Sigmoid colon (tissue), 4 donors: ENCODE measurements around the gene PAX1.

Experiments used
- EP300 ChIP-seq, 4 donors: sonication (generic); formaldehyde crosslinking; IDR thresholded peaks; one replicate each; pipeline ENCODE4 v1.6.1; 2017; ENCODE audit warnings: antibody characterized with exemption in 4 of 4
- POLR2A ChIP-seq, 2 donors: fragments of 450-650 bp; IDR thresholded peaks; one replicate each; pipeline ENCODE4 v1.6.1; 2016; ENCODE audit warnings: antibody characterized with exemption in 2 of 2, mild to moderate bottlenecking in 2 of 2, moderate library complexity in 2 of 2
- POLR2AphosphoS5 ChIP-seq, 4 donors: sonication (generic); formaldehyde crosslinking; IDR thresholded peaks; one replicate each; pipeline ENCODE4 v1.6.1; 2017; ENCODE audit warnings: antibody characterized with exemption in 4 of 4
- TF ChIP-seq, protein P1 (sequence below), 4 experiments: fragments of 450-650 bp in 3 of 4; fragments of 200-600 bp in 1 of 4; IDR thresholded peaks; one replicate each; pipeline ENCODE4 v1.5.1; 2016 to 2019; ENCODE audit warnings: antibody characterized with exemption in 4 of 4, mild to moderate bottlenecking in 3 of 4, moderate library complexity in 2 of 4

DNA sequence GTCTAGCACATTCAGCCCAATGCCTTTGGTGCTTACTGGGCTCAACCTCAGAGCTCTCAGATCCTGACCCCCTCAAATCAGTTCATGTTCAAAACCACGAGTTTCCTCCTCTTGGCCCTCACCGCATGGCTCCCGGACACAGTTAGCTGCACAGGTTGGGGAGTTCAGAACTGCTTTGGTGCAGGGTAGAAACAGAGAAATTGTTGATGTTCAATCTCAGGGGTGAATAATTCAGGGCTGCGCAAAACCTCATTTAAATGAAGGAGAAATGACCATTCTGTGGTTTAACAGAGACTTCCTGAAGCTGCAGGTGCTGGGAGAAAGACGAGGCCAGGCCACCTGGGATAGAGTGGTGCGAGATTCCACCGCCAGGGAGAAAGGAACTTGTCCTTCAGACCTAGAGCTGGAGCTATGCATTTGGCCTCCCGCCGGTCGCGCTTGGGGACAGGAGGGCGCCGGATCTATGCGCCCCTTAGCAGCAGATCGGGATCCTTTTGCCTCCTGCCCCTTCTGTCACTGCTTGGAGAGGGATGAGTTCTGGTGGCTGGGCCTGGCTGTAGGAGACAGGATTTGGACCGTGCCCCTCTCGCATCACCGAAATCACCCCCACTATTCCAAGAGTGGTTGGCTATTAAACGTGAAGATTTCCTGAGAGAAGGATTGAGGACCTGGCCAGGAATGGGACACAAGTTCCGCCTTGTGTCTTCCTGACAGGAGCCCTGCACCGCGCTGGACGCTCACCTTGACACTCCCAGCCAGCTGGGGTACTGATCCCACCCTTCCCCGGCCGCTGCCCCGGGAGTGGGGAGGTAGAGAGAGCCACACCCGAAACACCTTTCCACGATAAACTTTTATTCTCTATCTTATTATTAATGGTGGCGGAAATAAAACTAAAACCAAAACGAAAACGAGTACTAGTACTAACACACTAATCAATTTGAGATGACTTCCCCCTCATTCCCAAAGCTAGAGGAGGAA, 767 bp upstream of the PAX1 start:
- TF ChIP-seq, protein P1, sequence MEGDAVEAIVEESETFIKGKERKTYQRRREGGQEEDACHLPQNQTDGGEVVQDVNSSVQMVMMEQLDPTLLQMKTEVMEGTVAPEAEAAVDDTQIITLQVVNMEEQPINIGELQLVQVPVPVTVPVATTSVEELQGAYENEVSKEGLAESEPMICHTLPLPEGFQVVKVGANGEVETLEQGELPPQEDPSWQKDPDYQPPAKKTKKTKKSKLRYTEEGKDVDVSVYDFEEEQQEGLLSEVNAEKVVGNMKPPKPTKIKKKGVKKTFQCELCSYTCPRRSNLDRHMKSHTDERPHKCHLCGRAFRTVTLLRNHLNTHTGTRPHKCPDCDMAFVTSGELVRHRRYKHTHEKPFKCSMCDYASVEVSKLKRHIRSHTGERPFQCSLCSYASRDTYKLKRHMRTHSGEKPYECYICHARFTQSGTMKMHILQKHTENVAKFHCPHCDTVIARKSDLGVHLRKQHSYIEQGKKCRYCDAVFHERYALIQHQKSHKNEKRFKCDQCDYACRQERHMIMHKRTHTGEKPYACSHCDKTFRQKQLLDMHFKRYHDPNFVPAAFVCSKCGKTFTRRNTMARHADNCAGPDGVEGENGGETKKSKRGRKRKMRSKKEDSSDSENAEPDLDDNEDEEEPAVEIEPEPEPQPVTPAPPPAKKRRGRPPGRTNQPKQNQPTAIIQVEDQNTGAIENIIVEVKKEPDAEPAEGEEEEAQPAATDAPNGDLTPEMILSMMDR (IDR thresholded peaks at IDR 0.05), result no peak
- TF ChIP-seq POLR2A (IDR thresholded peaks at IDR 0.05), result no peak
- TF ChIP-seq POLR2AphosphoS5 (IDR thresholded peaks at IDR 0.05), result no peak
- TF ChIP-seq EP300 (IDR thresholded peaks at IDR 0.05), result no peak
